ENCODE data around the gene SLC6A20.
A peak's percentile ranks its signal among the peaks of the same experiment; 100 is the strongest.
"Not testable (repeated sequence)": the region's sequence is repeated elsewhere in the genome, so short reads cannot be mapped to it uniquely, and the experiment has no call there.

The SLC6A20 gene

GRCh38 chr3:45777746-45778386 is 18.5 kb downstream of the SLC6A20 start:
- DNase-seq: no peak

- DNase-seq: no peak
These were observed 19.1 kb downstream of the SLC6A20 start for GRCh38 chr3:45777111-45777745.

DNA sequence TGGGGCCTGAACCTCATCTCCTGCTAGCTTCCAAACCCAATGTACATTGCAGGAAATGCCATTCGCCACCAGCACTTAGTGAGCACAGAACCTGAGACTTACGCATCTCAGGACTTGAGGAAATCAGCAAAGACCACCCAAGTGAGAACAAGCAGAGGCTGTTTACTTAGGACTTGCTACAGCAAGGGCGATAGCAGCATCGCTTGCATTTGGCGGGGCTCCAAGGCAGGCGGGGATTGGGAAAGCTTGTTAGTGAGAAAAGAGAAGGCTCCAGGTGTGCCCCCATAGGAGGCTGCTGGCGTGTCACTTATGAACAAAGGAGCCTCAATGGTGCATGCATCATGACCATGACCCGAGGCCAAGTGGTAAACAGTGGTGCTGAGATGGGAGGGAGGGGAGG is 19.7 kb downstream of the SLC6A20 start:
- DNase-seq: no peak

DNA sequence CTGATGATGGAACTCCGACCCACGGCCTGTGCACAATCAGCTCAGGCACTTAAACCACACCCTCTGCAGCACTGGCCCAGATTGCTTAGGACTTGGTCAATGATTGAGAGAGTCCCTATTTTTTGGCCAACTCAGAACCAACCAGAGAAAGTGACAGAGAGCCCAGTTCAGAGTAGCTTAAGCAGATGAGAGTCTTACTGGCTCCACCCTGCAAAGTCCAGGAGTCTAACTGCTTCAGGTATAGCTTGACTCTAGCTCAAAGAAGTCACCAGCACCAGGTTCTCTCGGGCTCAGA is 20.1 kb downstream of the SLC6A20 start:
- no peak for DNase-seq

- DNase-seq: no peak
These were observed 20.6 kb downstream of the SLC6A20 start for GRCh38 chr3:45775571-45776300.

- DNase-seq: no peak
These were observed 21.5 kb downstream of the SLC6A20 start for GRCh38 chr3:45774581-45775521.

DNA sequence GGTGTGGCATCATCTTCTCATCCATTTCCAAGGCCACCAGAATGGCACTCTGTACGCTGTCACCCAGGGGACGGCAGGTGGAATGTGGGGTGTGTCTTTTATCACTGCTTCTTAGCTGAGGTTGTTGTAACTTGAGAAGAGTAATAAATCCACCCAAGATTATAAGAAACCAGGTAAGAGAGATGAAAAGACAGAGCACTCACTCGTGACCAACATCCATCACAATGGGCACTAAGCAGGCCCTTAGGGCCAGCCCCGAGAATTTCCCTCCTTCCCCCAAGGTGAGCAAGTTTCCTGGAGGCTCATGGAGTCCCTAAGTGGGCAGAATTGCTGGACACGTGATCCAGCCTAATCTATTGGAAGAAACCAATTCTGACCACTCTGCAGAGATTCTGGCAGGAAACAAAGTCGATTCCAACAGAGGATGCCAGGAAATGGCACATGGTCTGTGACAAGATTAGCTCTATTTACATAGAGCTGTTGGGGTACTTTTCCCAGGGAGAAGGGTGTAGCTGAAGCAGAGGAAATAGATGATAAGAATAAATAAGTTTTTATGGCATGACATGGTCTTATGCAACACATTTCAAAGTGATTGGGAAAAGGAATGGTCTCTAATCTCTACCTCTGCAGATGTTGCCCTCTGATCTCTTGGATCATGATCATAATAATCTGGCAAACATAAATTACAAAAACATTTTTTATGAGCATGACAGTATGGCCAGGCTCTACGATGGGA is 22.5 kb downstream of the SLC6A20 start:
- no peak for DNase-seq

DNA sequence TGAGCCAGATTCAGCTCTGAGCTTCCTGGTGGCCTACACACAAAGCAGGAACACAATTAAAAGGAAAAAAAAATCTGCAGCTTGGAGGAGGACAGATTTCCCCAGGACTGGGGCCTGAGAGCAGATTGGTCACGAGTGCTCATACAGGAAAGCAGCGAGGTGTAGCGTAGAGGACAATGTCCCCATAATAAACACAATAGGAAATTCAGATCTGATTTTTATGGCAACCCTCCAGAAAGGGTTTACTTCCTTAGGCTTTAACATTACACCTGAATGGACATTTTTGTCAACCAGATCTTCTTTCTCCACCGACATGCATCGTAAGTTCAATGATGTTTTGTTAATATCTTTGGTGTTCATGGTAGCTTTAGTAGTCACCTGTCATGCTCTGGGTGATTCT is 23.3 kb downstream of the SLC6A20 start:
- no peak for DNase-seq

- no peak for DNase-seq
These were observed 23.8 kb downstream of the SLC6A20 start for GRCh38 chr3:45772341-45773035.

GRCh38 chr3:45771831-45772230 is 24.5 kb downstream of the SLC6A20 start:
- DNase-seq: no peak

- no peak for DNase-seq
These were observed 25.1 kb downstream of the SLC6A20 start for GRCh38 chr3:45771166-45771775.

GRCh38 chr3:45765958-45766357 is 30.4 kb downstream of the SLC6A20 start:
- no peak for DNase-seq

DNA sequence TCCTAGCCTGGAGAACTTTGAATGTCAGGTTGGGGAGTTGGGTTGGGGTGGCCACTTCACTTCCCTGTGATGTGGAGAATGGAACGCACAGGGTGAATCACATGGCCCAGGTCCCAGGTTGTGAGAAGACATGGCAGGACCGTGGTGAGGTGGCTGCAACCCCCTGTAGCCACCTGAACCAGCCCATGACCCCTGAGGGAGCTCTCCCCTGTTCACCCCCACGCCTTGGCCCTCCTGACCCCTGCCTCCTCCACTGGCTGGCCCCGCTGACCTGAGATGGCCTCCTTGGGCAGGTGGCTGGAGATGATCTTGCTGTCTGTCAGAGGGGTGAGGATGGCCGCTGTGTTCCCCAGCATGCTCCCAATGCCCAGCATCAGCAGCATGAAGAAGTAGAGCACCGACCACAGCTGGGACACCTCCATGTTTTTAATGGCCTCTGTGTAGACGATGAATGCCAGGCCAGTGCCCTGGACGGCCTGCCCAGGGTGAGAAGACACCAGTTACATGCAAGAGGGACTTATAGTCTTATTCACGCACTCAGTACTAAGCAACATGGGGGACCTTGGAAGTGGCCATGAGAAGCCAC is 31.0 kb downstream of the SLC6A20 start:
- no peak for DNase-seq

DNA sequence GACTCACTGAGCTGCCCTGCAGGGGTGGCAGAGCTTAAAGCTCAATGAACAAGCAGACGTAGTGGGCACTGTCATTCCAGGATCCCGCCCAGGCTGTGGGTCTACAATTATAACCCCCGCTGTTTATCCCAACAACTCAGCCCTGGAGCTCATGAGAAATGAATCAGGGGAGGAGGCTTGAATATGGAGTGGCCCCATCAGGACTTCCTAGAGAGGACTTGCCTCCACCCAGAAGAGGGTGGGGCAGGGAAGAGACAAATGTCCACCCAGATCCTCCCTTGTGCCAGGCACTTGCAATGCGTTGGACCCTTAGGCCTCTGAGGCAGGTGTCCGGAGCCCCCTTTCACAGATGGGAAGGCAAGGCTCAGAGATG is 33.0 kb downstream of the SLC6A20 start:
- no peak for DNase-seq

DNA sequence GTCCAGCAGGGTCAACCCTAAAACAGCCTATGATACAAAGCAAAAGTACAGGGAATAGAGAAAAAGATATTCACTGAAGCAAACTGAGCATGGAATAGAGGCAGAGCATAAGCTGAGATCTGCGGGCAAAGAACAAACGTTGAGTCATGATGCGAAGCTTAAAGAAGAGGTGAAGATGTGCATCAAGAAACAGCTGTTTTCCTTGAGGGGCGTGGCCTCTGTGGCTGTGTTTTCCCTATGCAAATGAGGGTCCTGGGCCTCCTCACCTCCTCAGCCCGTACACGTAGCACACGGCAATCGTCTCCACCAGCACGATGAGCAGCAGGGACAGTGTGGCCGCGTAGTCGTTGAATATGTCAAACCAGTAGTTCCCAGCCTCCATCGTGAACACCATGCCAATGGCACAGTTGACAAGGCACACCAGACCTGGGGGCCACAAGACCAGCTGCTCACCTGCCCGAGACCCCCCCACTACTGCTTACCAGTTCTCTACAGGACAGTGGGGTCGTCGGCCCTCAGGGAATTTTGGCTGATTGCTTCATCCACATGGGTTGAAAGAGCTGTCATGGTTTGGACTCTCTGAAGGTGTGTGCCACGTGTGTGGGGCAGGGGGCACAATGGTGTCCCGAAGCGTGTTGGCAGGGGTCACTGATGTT is 33.6 kb downstream of the SLC6A20 start:
- DNase-seq: no peak

DNA sequence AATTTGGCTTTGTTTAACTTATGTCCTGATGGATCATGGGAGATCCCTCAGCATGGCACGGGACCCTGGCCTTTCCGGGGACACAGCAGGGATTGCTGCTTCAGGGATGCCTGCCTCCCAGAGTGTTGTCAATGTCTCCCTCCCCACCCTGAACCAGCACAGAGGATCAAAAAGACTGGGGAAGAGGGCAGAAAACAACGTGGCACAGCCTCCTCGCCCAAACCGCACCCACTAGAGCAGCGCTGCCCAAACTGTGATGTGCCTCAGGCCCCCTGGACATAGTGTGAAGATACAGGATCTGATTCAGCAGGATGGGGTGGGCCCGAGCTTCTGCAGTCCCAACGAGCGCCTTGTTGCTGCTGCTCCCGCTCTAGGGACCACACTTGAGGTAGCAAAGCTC is 34.5 kb downstream of the SLC6A20 start:
- DNase-seq: no peak

DNA sequence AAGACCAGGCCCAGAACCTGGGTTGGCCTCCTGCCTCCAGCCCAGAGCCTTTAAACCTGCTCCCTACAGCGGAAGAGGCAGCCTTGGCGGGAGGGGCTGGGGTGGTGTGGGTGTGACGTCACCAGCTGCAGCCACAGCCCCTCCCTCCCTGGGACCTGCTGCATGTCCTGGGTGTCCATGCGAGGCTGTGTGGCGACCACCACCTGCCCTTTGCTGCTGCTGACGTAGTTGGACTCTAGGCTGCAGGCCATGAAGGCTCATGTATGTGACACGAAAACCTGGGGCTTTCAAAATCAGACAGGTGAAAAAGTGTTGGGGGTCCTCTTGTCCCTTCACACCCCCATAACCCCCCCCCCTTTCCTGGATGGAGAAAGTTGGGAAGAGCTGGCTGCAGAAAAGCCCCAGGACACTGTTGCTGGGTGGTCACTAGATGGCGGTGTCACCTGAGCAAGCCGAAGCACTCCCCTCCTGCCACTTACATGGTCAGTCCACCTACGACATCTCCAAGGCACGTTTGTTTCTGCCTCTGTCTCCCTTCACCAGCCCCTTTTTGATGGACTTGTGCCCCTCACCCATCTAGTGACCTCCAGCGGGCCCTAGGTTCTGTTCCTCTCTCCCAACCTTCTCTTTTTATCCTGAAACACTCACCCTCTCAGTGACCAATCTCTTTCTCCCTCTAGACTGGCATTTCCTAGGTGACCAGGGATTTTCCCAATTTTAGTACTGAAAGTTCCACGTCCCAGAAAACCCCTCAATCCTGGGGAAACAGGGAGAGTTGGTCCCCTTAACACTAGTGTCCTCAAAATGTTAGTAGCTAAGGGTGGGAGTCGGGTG is 35.2 kb downstream of the SLC6A20 start:
- DNase-seq: peak; percentile 57

DNA sequence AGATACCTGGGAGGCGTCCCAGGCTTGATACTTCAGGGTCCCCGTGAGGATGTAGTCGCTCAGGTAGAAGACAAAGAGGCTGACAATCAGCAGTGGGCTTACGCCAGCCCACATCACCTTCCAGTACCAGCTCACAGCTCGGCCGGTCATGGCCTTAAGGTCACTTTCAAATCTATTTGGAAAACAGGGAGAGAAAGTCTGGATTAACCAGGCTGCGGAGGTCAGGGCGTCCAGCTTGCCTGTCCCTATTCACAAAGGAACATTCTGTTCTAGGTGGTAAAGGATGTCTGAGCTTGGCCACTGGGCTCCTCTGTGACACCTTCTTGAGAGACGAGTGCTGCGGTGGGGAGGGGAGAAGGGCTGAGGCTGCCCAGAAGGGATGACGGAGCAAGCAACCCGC is 36.5 kb downstream of the SLC6A20 start:
- DNase-seq: no peak

DNA sequence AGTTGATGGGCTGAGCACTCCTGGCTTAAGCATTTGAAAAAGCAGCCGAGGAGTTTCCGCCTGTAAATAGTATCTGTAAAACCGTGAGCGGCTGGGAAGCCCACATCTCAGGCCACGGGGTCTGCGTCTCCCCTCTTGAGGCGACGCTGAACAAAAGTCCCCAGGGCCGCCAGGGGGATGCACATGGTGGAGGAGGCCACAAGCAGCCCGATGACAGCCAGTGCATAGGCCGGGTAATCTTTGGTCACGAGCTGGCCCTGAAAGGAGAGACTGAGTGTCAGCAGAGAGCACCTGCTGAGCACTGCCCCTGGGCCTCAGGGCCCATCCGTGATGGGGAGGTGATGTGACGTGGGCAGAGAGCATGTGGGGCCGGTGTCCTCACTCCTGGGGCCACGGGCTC is 37.5 kb downstream of the SLC6A20 start:
- DNase-seq: no peak

GRCh38 chr3:45757141-45757540 is 39.2 kb downstream of the SLC6A20 start:
- DNase-seq: not testable (repeated sequence)

Measured in kidney glomerular epithelial cell (primary cell).